BLaER1 (cell line): Measurements from ENCODE around the gene SLX9.

Source experiments
- H3K27ac ChIP-seq: shearing (Covaris generic); formaldehyde crosslinking; 2 replicates; pipeline ENCODE4 v1.8.1; 2022
- H3K27me3 ChIP-seq: shearing (Covaris generic); formaldehyde crosslinking; 2 replicates; pipeline ENCODE4 v1.8.1; 2022
- H3K36me3 ChIP-seq: shearing (Covaris generic); formaldehyde crosslinking; 2 replicates; pipeline ENCODE4 v1.8.1; 2022
- H3K4me1 ChIP-seq: shearing (Covaris generic); formaldehyde crosslinking; 2 replicates; pipeline ENCODE4 v1.8.1; 2022
- H3K4me2 ChIP-seq: shearing (Covaris generic); formaldehyde crosslinking; 2 replicates; pipeline ENCODE4 v1.8.1; 2022
- H3K4me3 ChIP-seq: shearing (Covaris generic); formaldehyde crosslinking; 2 replicates; pipeline ENCODE4 v1.8.1; 2022
- H3K9ac ChIP-seq: shearing (Covaris generic); formaldehyde crosslinking; 2 replicates; pipeline ENCODE4 v1.8.1; 2022
- H3K9me3 ChIP-seq: shearing (Covaris generic); formaldehyde crosslinking; 2 replicates; pipeline ENCODE4 v1.8.1; 2022
- H4K20me1 ChIP-seq: shearing (Covaris generic); formaldehyde crosslinking; 2 replicates; pipeline ENCODE4 v1.8.1; 2022
- Cebpa-rat ChIP-seq: shearing (Covaris generic); IDR thresholded peaks from 2 replicates; pipeline ENCODE4 v1.8.1; 2022

SLX9 gene

DNA sequence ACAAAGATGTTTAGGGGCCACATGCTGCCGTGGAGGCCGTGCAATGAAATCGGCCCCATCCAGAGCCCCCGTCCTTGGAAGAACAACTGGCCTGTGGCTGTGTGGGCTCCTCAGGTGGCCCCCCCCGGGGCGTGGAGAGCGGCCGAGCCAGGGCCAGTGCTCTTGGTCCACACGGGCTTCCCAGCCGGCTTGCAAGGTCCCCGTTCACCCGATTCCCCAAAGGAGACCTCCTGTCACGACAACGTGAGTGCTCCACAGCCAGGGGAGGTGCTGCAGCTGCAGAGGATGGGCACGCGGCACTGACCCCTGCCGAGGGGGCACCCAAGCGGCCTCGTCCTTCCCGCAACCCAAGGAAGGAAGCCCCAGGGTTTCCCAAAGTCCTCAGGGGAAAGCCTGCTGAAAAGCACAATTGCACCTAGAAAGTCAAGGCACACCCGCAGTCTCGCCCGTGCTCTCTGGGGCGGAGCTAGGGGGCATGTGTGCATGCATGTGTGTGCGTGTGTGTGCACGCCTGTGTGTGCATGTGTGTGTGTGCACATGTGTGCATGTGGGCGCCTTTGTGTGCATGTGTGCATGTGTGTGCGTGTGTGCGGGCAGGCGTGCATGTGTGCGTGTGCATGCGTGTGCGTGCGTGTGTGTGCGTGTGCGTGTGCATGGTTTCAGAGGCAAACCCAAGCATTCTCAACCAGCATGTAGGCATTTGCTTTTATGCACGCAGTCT lies 48.2 kb downstream of the SLX9 start:
- H3K9ac ChIP-seq = peak overlapping the region; percentile 79; the same call in 1 of the 2 replicates
- peak overlapping the region; percentile 55; the same call in 1 of the 2 replicates for H3K27ac ChIP-seq
- peaks cover 95% of the 10 kb centered on the region for H3K4me1 ChIP-seq
- H3K9me3 ChIP-seq = no peaks in the 10 kb centered on the region
- no peaks in the 10 kb centered on the region for H4K20me1 ChIP-seq
- no peaks in the 10 kb centered on the region for H3K36me3 ChIP-seq
- TF ChIP-seq Cebpa-rat = no peak
- H3K4me2 ChIP-seq = peak overlapping the region; percentile 99
- H3K4me3 ChIP-seq = peak overlapping the region; percentile 64
- no peaks in the 10 kb centered on the region for H3K27me3 ChIP-seq

- H3K9me3 ChIP-seq = no peaks in the 10 kb centered on the region
- no peaks in the 10 kb centered on the region for H3K27me3 ChIP-seq
- no peaks in the 10 kb centered on the region for H4K20me1 ChIP-seq
- H3K27ac ChIP-seq = peak overlapping the region; percentile 95
- no peak for TF ChIP-seq Cebpa-rat
- H3K4me2 ChIP-seq = peak overlapping the region; percentile 99
- no peaks in the 10 kb centered on the region for H3K36me3 ChIP-seq
- H3K9ac ChIP-seq = peak overlapping the region; percentile 79
- H3K4me3 ChIP-seq = peak overlapping the region; percentile 64
- H3K4me1 ChIP-seq = peaks cover 97% of the 10 kb centered on the region
These were observed 49.0 kb downstream of the SLX9 start for GRCh38 chr21:44988607-44989536.

DNA sequence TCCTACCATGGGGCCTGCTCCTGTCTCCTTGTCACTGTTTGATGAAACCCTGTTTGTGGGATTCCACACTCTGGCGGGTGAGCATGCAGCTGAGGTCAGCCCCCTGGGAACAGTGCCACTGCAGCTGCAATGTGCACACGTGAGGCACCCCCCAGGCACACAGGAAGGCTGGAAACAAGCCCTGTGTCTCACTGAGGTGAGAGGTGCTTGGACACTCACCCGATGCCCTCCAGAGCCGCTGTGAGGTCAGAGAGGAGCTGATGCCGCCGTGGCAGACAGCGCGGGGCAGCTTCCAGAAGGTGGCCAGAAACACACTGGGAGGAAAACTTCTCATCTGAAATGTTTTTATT lies 49.7 kb downstream of the SLX9 start:
- H3K9me3 ChIP-seq = no peaks in the 10 kb centered on the region
- H3K9ac ChIP-seq = peak overlapping the region; percentile 79
- peaks cover 100% of the 10 kb centered on the region for H3K4me1 ChIP-seq
- H3K36me3 ChIP-seq = no peaks in the 10 kb centered on the region
- no peaks in the 10 kb centered on the region for H3K27me3 ChIP-seq
- peak overlapping the region; percentile 95 for H3K27ac ChIP-seq
- H3K4me3 ChIP-seq = peak overlapping the region; percentile 64
- TF ChIP-seq Cebpa-rat = no peak
- H3K4me2 ChIP-seq = peak overlapping the region; percentile 99
- no peaks in the 10 kb centered on the region for H4K20me1 ChIP-seq

DNA sequence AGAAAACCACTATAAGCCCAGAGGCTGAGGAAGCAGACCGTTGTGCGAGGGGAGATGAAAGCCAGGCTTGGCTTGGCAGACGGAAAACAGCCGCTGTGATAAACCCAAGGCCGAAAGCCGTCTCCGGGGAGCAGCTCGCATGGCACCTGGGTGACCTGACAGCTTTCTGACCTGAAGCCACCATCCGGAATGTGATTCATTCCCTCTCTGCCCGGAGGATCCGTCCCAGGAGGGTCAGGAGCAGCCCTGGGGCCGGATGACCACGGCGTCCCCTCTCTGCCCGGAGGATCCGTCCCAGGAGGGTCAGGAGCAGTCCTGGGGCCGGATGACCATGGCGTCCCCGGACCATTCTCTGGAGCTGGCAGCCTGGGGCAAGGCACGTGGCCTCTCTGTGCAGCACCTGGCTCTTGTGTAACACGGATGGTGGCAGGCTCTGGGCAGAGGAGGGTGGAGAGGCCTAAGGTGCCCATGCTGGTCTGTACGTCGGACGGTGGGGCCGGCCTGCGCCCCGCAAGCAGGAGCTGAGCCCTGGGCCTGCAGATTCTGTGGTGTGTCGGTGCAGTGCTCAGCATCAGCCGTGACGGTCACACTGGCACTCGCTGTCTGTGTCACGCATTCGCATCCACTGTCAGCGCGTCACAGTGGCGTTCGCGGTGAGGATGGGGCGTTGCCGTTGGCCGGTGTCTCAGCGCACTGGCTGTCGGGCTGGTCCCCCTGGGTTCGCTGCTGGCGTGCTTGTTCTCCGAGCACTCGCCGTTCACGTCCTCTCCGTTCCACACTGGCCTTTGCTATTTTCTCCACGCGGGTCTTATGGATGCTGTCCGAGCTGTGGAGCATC lies 50.3 kb downstream of the SLX9 start:
- Histone ChIP-seq H3K9ac (peak overlapping the region; percentile 79), H3K4me2 (peak overlapping the region; percentile 99), H3K27ac (peak overlapping the region; percentile 95), H4K20me1 (no peaks in the 10 kb centered on the region), H3K9me3 (no peaks in the 10 kb centered on the region), H3K4me3 (peak overlapping the region; percentile 64), H3K36me3 (no peaks in the 10 kb centered on the region), H3K27me3 (no peaks in the 10 kb centered on the region), H3K4me1 (peaks cover 100% of the 10 kb centered on the region)
- no peak for TF ChIP-seq Cebpa-rat

- H3K9ac ChIP-seq = peak overlapping the region; percentile 79
These were observed 51.1 kb downstream of the SLX9 start for GRCh38 chr21:44990921-44991320.

DNA sequence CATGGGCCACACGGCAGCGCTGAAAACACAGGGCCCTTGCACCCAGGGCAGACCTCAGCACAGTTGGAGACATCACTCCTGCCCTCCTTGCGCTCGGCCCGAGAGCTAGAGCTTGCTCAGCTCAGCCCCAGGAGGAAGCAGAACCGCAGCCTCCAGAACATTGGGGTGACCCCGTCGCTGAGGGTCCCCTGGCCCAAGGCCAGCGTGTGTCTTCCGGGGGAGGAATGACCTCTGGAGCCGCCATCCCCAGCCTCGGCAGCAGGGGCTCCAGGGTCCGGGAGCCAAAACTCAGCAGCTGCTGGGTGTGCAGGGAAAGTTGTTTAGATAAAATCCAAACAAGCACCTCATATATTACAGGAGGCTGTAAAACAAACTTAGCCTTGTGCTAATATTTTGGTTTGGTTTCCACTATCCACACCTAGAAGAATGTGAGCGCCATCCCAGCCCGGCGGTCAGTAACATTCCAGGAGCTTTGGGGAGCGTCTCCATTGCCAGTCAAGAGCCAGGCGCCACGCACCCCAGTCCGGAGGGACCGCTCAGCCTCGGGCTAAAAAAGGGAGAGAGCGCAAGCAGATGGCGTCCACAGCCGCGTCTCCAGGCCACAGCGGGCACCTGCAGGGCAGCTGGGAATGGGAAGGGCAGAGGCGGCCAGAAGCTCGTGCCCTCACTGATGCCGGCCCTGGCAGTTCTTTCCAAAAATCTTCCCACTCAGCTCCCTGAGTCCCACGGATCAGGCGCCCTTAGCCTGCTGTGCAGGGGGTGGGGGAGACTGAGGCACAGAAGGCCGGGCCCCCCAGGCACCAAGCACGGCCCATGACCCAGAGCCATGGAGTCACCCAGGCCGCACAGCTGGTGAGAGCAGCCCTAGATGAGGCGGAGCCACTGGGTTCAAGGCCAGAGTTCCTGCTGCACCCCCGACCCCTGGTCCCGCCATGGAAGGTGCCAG lies 52.0 kb downstream of the SLX9 start:
- Histone ChIP-seq H3K4me2 (peak overlapping the region; percentile 99), H3K27ac (peak overlapping the region; percentile 95), H3K9ac (peak overlapping the region; percentile 79), H3K4me1 (peaks cover 100% of the 10 kb centered on the region), H3K4me3 (peak overlapping the region; percentile 64; the same call in 1 of the 2 replicates), H4K20me1 (no peaks in the 10 kb centered on the region), H3K36me3 (no peaks in the 10 kb centered on the region), H3K9me3 (no peaks in the 10 kb centered on the region), H3K27me3 (no peaks in the 10 kb centered on the region)
- TF ChIP-seq Cebpa-rat = no peak

More at GRCh38 chr21:44990921-44991320, 51.1 kb downstream of the SLX9 start:
- Histone ChIP-seq H3K9me3 (no peaks in the 10 kb centered on the region), H4K20me1 (no peaks in the 10 kb centered on the region), H3K36me3 (no peaks in the 10 kb centered on the region), H3K4me3 (peak overlapping the region; percentile 64), H3K4me2 (peak overlapping the region; percentile 99), H3K27ac (peak overlapping the region; percentile 95), H3K4me1 (peaks cover 100% of the 10 kb centered on the region), H3K27me3 (no peaks in the 10 kb centered on the region)
- no peak for TF ChIP-seq Cebpa-rat

- Histone ChIP-seq H4K20me1 (no peaks in the 10 kb centered on the region), H3K27me3 (no peaks in the 10 kb centered on the region), H3K36me3 (no peaks in the 10 kb centered on the region), H3K9ac (peak overlapping the region; percentile 55), H3K9me3 (no peaks in the 10 kb centered on the region), H3K4me3 (no peak overlapping the region; the same call in 1 of the 2 replicates), H3K4me2 (peak overlapping the region; percentile 99), H3K4me1 (peaks cover 100% of the 10 kb centered on the region), H3K27ac (peak overlapping the region; percentile 95)
- TF ChIP-seq Cebpa-rat = no peak
These were observed 52.8 kb downstream of the SLX9 start for GRCh38 chr21:44992608-44993031.

GRCh38 chr21:44993321-44994046 lies 53.7 kb downstream of the SLX9 start:
- Histone ChIP-seq H3K4me3 (peak overlapping the region; percentile 52), H3K36me3 (no peaks in the 10 kb centered on the region), H3K4me2 (peak overlapping the region; percentile 99), H3K27me3 (no peaks in the 10 kb centered on the region), H3K9me3 (no peaks in the 10 kb centered on the region), H3K27ac (peak overlapping the region; percentile 95), H4K20me1 (no peaks in the 10 kb centered on the region), H3K9ac (peak overlapping the region; percentile 85), H3K4me1 (peaks cover 100% of the 10 kb centered on the region)
- no peak for TF ChIP-seq Cebpa-rat
